GM18502 (cell line): Measurements from ENCODE around the gene AADAC.
"Not testable (repeated sequence)": the region's sequence is repeated elsewhere in the genome, so short reads cannot be mapped to it uniquely, and the experiment has no call there.

Experiments
- ATAC-seq: cut with Tn5 transposase; IDR thresholded peaks from one replicate; pipeline ENCODE4 v1.9.1; 2021; ENCODE audit warnings: mild to moderate bottlenecking; ENCODE audit not compliant: unreplicated experiment, poor library complexity

AADAC gene

GRCh38 chr3:151795276-151795675, 18.6 kb upstream of the AADAC start:
- no peak for ATAC-seq

- ATAC-seq, result no peak
These were observed 17.7 kb upstream of the AADAC start for GRCh38 chr3:151796105-151796680.

- ATAC-seq, result no peak
These were observed 15.4 kb upstream of the AADAC start for GRCh38 chr3:151798466-151798865.

GRCh38 chr3:151800431-151800830, 13.5 kb upstream of the AADAC start:
- no peak for ATAC-seq

GRCh38 chr3:151804267-151804666, 9.6 kb upstream of the AADAC start:
- ATAC-seq, result no peak

GRCh38 chr3:151806838-151807237, 7.1 kb upstream of the AADAC start:
- no peak for ATAC-seq

- ATAC-seq, result not testable (repeated sequence)
These were observed 5.0 kb upstream of the AADAC start for GRCh38 chr3:151808926-151809325.

GRCh38 chr3:151811474-151811873, 2.4 kb upstream of the AADAC start:
- ATAC-seq, result no peak

GRCh38 chr3:151814588-151814987, 672 bp downstream of the AADAC start:
- ATAC-seq, result no peak

- ATAC-seq, result no peak
These were observed 2.2 kb downstream of the AADAC start for GRCh38 chr3:151816091-151816604.

GRCh38 chr3:151817473-151817872, 3.6 kb downstream of the AADAC start:
- ATAC-seq, result no peak

- ATAC-seq, result no peak
These were observed 4.4 kb downstream of the AADAC start for GRCh38 chr3:151818361-151818760.

GRCh38 chr3:151819910-151820309, 6.0 kb downstream of the AADAC start:
- ATAC-seq, result no peak

- ATAC-seq, result no peak
These were observed 13.9 kb downstream of the AADAC start for GRCh38 chr3:151827816-151828215.

- no peak for ATAC-seq
These were observed 22.0 kb downstream of the AADAC start for GRCh38 chr3:151835751-151836525.

- ATAC-seq, result no peak
These were observed 23.1 kb downstream of the AADAC start for GRCh38 chr3:151837057-151837456.

- ATAC-seq, result peak; percentile 85
These were observed 24.8 kb downstream of the AADAC start for GRCh38 chr3:151838574-151839312.

GRCh38 chr3:151839313-151839631, 25.4 kb downstream of the AADAC start:
- ATAC-seq, result no peak

GRCh38 chr3:151841801-151842200, 27.9 kb downstream of the AADAC start:
- ATAC-seq, result no peak

- no peak for ATAC-seq
These were observed 29.4 kb downstream of the AADAC start for GRCh38 chr3:151843275-151843674.

- no peak for ATAC-seq
These were observed 31.5 kb downstream of the AADAC start for GRCh38 chr3:151845306-151845905.
